ENCODE results near the gene MOAP1.

GRCh38 chr14:93137864-93138263, 46.8 kb downstream of the MOAP1 start:
- TF ChIP-seq CTCF (tag by site-specific recombination; IDR thresholded peaks at IDR 0.05) (no peak), GLIS1 (tag by site-specific recombination; IDR thresholded peaks at IDR 0.05) (no peak), ZNF274 (IDR thresholded peaks at IDR 0.05; ENCODE audit: low read length) (no peak), ZNF274 (tag by site-specific recombination; IDR thresholded peaks at IDR 0.05; ENCODE audit: borderline replicate concordance) (no peak), TCF7L2 (IDR thresholded peaks at IDR 0.05; ENCODE audit: borderline replicate concordance, low read depth, low read length) (no peak), ZBTB44 (tag by site-specific recombination; IDR thresholded peaks at IDR 0.05) (no peak), ZNF768 (tag by site-specific recombination; IDR thresholded peaks at IDR 0.05) (no peak), OVOL3 (tag by site-specific recombination; IDR thresholded peaks at IDR 0.05) (no peak), KLF1 (tag by site-specific recombination; IDR thresholded peaks at IDR 0.05) (peak; percentile 65), TSHZ1 (tag by site-specific recombination; IDR thresholded peaks at IDR 0.05; ENCODE audit: borderline replicate concordance) (no peak), ZBTB20 (tag by site-specific recombination; IDR thresholded peaks at IDR 0.05) (no peak), REST (tag by site-specific recombination; IDR thresholded peaks at IDR 0.05) (no peak)
